HepG2 (cell line): ENCODE measurements around the gene BTBD1. TPM values are rescaled to one million over a fixed set of nuclear protein-coding genes. Genes with fewer than 3 reads are reported as not detected.

Experiments used
- CC2D1A ChIP-seq: sonication (generic); formaldehyde crosslinking; IDR thresholded peaks from 2 replicates; pipeline ENCODE4 v1.8.1; 2023; ENCODE audit warnings: mild to moderate bottlenecking, missing genetic modification reagents
- ELF3 ChIP-seq: IDR thresholded peaks from 2 replicates; pipeline ENCODE4 v1.6.1; 2016; ENCODE audit warnings: missing genetic modification reagents, missing compliant biosample characterization
- FOXA1 ChIP-seq, 2 experiments: fragments of 450-650 bp in 1 of 2; sonication (generic) in 1 of 2; formaldehyde crosslinking in 1 of 2; IDR thresholded peaks; 2 replicates each; pipeline versions ENCODE4 v1.4.0 to v1.6.1; 2016 to 2020; ENCODE audit warnings: missing genetic modification reagents in 1 of 2
- GATAD2A ChIP-seq: IDR thresholded peaks from 2 replicates; pipeline ENCODE4 v1.6.1; 2016
- HCFC1 ChIP-seq: fragments of 150-350 bp; IDR thresholded peaks from 2 replicates; pipeline ENCODE4 v1.6.1; 2014; ENCODE audit warnings: low read depth, low read length
- IRX3 ChIP-seq: sonication (generic); formaldehyde crosslinking; IDR thresholded peaks from 2 replicates; pipeline ENCODE4 v1.8.1; 2023; ENCODE audit warnings: mild to moderate bottlenecking, low read depth, missing genetic modification reagents, borderline replicate concordance
- MTF1 ChIP-seq: sonication (generic); formaldehyde crosslinking; IDR thresholded peaks from 2 replicates; pipeline ENCODE4 v1.5.0; 2020; ENCODE audit warnings: missing genetic modification reagents
- SIN3A ChIP-seq: IDR thresholded peaks from 2 replicates; pipeline ENCODE4 v1.6.1; 2011; ENCODE audit warnings: low read depth, mild to moderate bottlenecking, control low read depth, low read length, borderline replicate concordance
- SSRP1 ChIP-seq: IDR thresholded peaks from 2 replicates; pipeline ENCODE4 v1.6.1; 2016; ENCODE audit warnings: control low read depth
- TERF1 ChIP-seq: sonication (generic); formaldehyde crosslinking; IDR thresholded peaks from 2 replicates; pipeline ENCODE4 v1.8.0; 2022; ENCODE audit warnings: mild to moderate bottlenecking, missing genetic modification reagents, moderate library complexity
- UBTF ChIP-seq: sonication (generic); formaldehyde crosslinking; IDR thresholded peaks from 2 replicates; pipeline ENCODE4 v1.4.0; 2020; ENCODE audit warnings: mild to moderate bottlenecking, missing genetic modification reagents
- ZBTB7A ChIP-seq: sonication (generic); formaldehyde crosslinking; IDR thresholded peaks from 2 replicates; pipeline ENCODE4 v1.8.0; 2022; ENCODE audit warnings: mild to moderate bottlenecking, missing genetic modification reagents
- ZFP41 ChIP-seq: sonication (generic); formaldehyde crosslinking; IDR thresholded peaks from 2 replicates; pipeline ENCODE4 v1.4.0; 2020; ENCODE audit warnings: mild to moderate bottlenecking, missing genetic modification reagents, borderline replicate concordance
- ZNF280B ChIP-seq: sonication (generic); formaldehyde crosslinking; IDR thresholded peaks from 2 replicates; pipeline ENCODE4 v1.5.0; 2020; ENCODE audit warnings: missing genetic modification reagents, mild to moderate bottlenecking, borderline replicate concordance
- ZNF317 ChIP-seq: sonication (generic); formaldehyde crosslinking; IDR thresholded peaks from 2 replicates; pipeline ENCODE4 v1.5.0; 2020; ENCODE audit warnings: mild to moderate bottlenecking, missing genetic modification reagents
- ZNF34 ChIP-seq: sonication (generic); formaldehyde crosslinking; IDR thresholded peaks from 2 replicates; pipeline ENCODE4 v1.4.0; 2020; ENCODE audit warnings: mild to moderate bottlenecking, missing genetic modification reagents, borderline replicate concordance
- ZNF446 ChIP-seq: sonication (generic); formaldehyde crosslinking; IDR thresholded peaks from 2 replicates; pipeline ENCODE4 v1.5.0; 2020; ENCODE audit warnings: mild to moderate bottlenecking, missing genetic modification reagents
- ZNF496 ChIP-seq: sonication (generic); formaldehyde crosslinking; IDR thresholded peaks from 2 replicates; pipeline ENCODE4 v1.8.1; 2023; ENCODE audit warnings: mild to moderate bottlenecking, moderate library complexity, missing genetic modification reagents; ENCODE audit not compliant: insufficient replicate concordance
- ZNF615 ChIP-seq: sonication (generic); formaldehyde crosslinking; IDR thresholded peaks from 2 replicates; pipeline ENCODE4 v1.5.0; 2020; ENCODE audit warnings: mild to moderate bottlenecking, missing genetic modification reagents, borderline replicate concordance
- ZNF639 ChIP-seq: conservative IDR thresholded peaks from 2 replicates; pipeline ENCODE4 v1.6.1; 2018; ENCODE audit warnings: missing genetic modification reagents
- ZNF777 ChIP-seq: sonication (generic); formaldehyde crosslinking; IDR thresholded peaks from 2 replicates; pipeline ENCODE4 v1.4.0; 2020; ENCODE audit warnings: missing genetic modification reagents
- ZNF782 ChIP-seq: sonication (generic); formaldehyde crosslinking; IDR thresholded peaks from 2 replicates; pipeline ENCODE4 v1.4.0; 2020; ENCODE audit warnings: missing genetic modification reagents, mild to moderate bottlenecking, borderline replicate concordance
- ZNF816 ChIP-seq: sonication (generic); formaldehyde crosslinking; IDR thresholded peaks from 2 replicates; pipeline ENCODE4 v1.8.0; 2022; ENCODE audit warnings: missing genetic modification reagents, mild to moderate bottlenecking, borderline replicate concordance
- ZNF850 ChIP-seq: sonication (generic); formaldehyde crosslinking; conservative IDR thresholded peaks from 2 replicates; pipeline ENCODE4 v1.9.0; 2021; ENCODE audit warnings: mild to moderate bottlenecking, missing genetic modification reagents
- polyA plus RNA-seq, 8 experiments: library from polyadenylated mRNA; depleted of rRNA in 3 of 8; stranded (reverse) in 7 of 8; unstranded in 1 of 8; fragments of >200 nt; fragmentation: Illumina TruSeq in 4 of 8; extraction: Trizol in 4 of 8; gene quantifications; 2 replicates each; pipeline versions ENCODE4 v1.2.1 to v1.2.3, GENCODE V29; 2011 to 2016; ENCODE audit warnings: low read depth in 4 of 8, missing spikeins in 1 of 8, mixed read lengths in 1 of 8; ENCODE audit not compliant: insufficient read depth in 1 of 8
- total RNA-seq, 5 experiments: library from RNA; depleted of rRNA; stranded (reverse); fragments of >200 nt; fragmentation: Illumina TruSeq; extraction: Trizol; gene quantifications; 2 replicates each; pipeline ENCODE4 v1.2.3, GENCODE V29; 2016; ENCODE audit warnings: low read depth in 1 of 5

The BTBD1 gene
- total and polyA plus RNA-seq, 2 of the 13 experiments (the other 11 are each of a cell fraction or from before 2014, with no cell fraction given): 32.1 to 53.9 TPM

GRCh38 chr15:82985688-82986441 is 81.2 kb downstream of the BTBD1 start, which contains the start of gene RAMAC (continued):
- TF ChIP-seq ZNF34 (CRISPR knock-in tag) (no peak), MTF1 (CRISPR knock-in tag) (peak; percentile 86), CC2D1A (CRISPR knock-in tag) (no peak), ZFP41 (CRISPR knock-in tag) (peak; percentile 88; the same call in 1 of the 2 replicates), ZBTB7A (CRISPR knock-in tag) (peak; percentile 91), IRX3 (no peak), ZNF615 (CRISPR knock-in tag) (no peak), GATAD2A (CRISPR knock-in tag) (peak; percentile 62), ZNF446 (CRISPR knock-in tag) (peak; percentile 97), UBTF (0 out of 2 replicates have a peak, but pooled peaks have one; percentile 32), HCFC1 (no peak), ZNF777 (CRISPR knock-in tag) (peak; percentile 77), SIN3A (peak; percentile 75; the same call in 1 of the 2 replicates), ZNF816 (CRISPR knock-in tag) (peak; percentile 72; the same call in 1 of the 2 replicates), ZNF850 (no peak), SSRP1 (CRISPR knock-in tag) (no peak), ZNF280B (CRISPR knock-in tag) (peak; percentile 90), ZNF317 (CRISPR knock-in tag) (peak; percentile 89), ZNF639 (CRISPR knock-in tag) (no peak; the same call in 1 of the 2 replicates), TERF1 (CRISPR knock-in tag) (peak; percentile 32; the same call in 1 of the 2 replicates), ZNF782 (no peak), FOXA1 (IDR thresholded peaks at IDR 0.05) (no peak), FOXA1 (CRISPR knock-in tag; IDR thresholded peaks at IDR 0.05) (no peak), ELF3 (CRISPR knock-in tag) (peak; percentile 87), ZNF496 (CRISPR knock-in tag) (no peak)
